GM21786 (cell line): ENCODE measurements around the gene PUS7.
"Not testable (repeated sequence)": the region's sequence is repeated elsewhere in the genome, so short reads cannot be mapped to it uniquely, and the experiment has no call there.

Source experiments
- ATAC-seq: cut with Tn5 transposase; IDR thresholded peaks from one replicate; pipeline ENCODE4 v1.9.1; 2021; ENCODE audit not compliant: unreplicated experiment

PUS7 gene

GRCh38 chr7:105497016-105497415 is 25.1 kb downstream of the PUS7 start:
- ATAC-seq, result no peak

GRCh38 chr7:105496521-105496920 is 25.6 kb downstream of the PUS7 start:
- no peak for ATAC-seq

- ATAC-seq, result no peak
Observed at GRCh38 chr7:105493923-105494315, 28.2 kb downstream of the PUS7 start.

GRCh38 chr7:105493196-105493922 is 28.7 kb downstream of the PUS7 start:
- ATAC-seq, result no peak

GRCh38 chr7:105489409-105489808 is 32.7 kb downstream of the PUS7 start:
- ATAC-seq, result no peak

GRCh38 chr7:105487579-105488571 is 34.2 kb downstream of the PUS7 start:
- ATAC-seq, result no peak

GRCh38 chr7:105480931-105481330 is 41.1 kb downstream of the PUS7 start:
- no peak for ATAC-seq

GRCh38 chr7:105478606-105479005 is 43.5 kb downstream of the PUS7 start:
- no peak for ATAC-seq

- no peak for ATAC-seq
Observed at GRCh38 chr7:105477908-105478307, 44.2 kb downstream of the PUS7 start.

- no peak for ATAC-seq
Observed at GRCh38 chr7:105474045-105474444, 48.0 kb downstream of the PUS7 start.

GRCh38 chr7:105473163-105473562 is 48.9 kb downstream of the PUS7 start:
- ATAC-seq, result no peak

GRCh38 chr7:105470846-105471245 is 51.2 kb downstream of the PUS7 start:
- no peak for ATAC-seq

GRCh38 chr7:105470090-105470489 is 52.0 kb downstream of the PUS7 start:
- ATAC-seq, result no peak

GRCh38 chr7:105462765-105463420 is 59.2 kb downstream of the PUS7 start:
- ATAC-seq, result no peak

GRCh38 chr7:105461518-105461917 is 60.6 kb downstream of the PUS7 start:
- ATAC-seq, result no peak

GRCh38 chr7:105457619-105458225 is 64.3 kb downstream of the PUS7 start:
- ATAC-seq, result no peak

GRCh38 chr7:105454921-105455320 is 67.2 kb downstream of the PUS7 start:
- ATAC-seq, result no peak

GRCh38 chr7:105454095-105454747 is 67.8 kb downstream of the PUS7 start:
- ATAC-seq, result no peak

GRCh38 chr7:105452085-105452484 is 70.0 kb downstream of the PUS7 start:
- no peak for ATAC-seq

GRCh38 chr7:105450870-105451269 is 71.2 kb downstream of the PUS7 start:
- ATAC-seq, result not testable (repeated sequence)
